ENCODE results near the gene GALNT6.

GALNT6 gene

GRCh38 chr12:51386351-51386750 lies 4.9 kb downstream of the GALNT6 start:
- Mint-ChIP-seq H3K36me3 (ENCODE audit: insufficient read depth) (peaks cover 10% of the 10 kb centered on the region), H3K27me3 (no peaks in the 10 kb centered on the region), H3K27ac (no peak overlapping the region), H3K4me3 (no peak overlapping the region), H3K9me3 (no peaks in the 10 kb centered on the region), H3K4me1 (ENCODE audit: low read depth in 2 of 2) (peaks cover 43 to 53% of the 10 kb centered on the region in 2 donors)
- DNase-seq (no peak), ATAC-seq (replicated peaks) (no peak)

- DNase-seq (no peak), ATAC-seq (replicated peaks) (no peak)
- peaks cover 18 to 34% of the 10 kb centered on the region in 2 donors for H3K4me1 Mint-ChIP-seq (ENCODE audit: low read depth in 2 of 2)
- no peak overlapping the region for H3K4me3 Mint-ChIP-seq
- no peaks in the 10 kb centered on the region for H3K27me3 Mint-ChIP-seq
- peaks cover 10% of the 10 kb centered on the region for H3K36me3 Mint-ChIP-seq (ENCODE audit: insufficient read depth)
- H3K27ac Mint-ChIP-seq = peak overlapping the region in 1 of 2 donors; percentile 54
- no peaks in the 10 kb centered on the region for H3K9me3 Mint-ChIP-seq
Observed at GRCh38 chr12:51383269-51383905, 7.8 kb downstream of the GALNT6 start.

GRCh38 chr12:51382173-51382572 lies 9.0 kb downstream of the GALNT6 start:
- Mint-ChIP-seq H3K4me1 (ENCODE audit: low read depth in 2 of 2) (peaks cover 20 to 36% of the 10 kb centered on the region in 2 donors), H3K36me3 (ENCODE audit: insufficient read depth) (peaks cover 10% of the 10 kb centered on the region), H3K27me3 (no peaks in the 10 kb centered on the region), H3K27ac (peak overlapping the region; percentile 5 to 64), H3K4me3 (no peak overlapping the region), H3K9me3 (no peaks in the 10 kb centered on the region)
- no peak for DNase-seq
- no peak for ATAC-seq (replicated peaks)

GRCh38 chr12:51381226-51382079 lies 9.8 kb downstream of the GALNT6 start:
- DNase-seq (no peak), ATAC-seq (replicated peaks) (no peak)
- Mint-ChIP-seq H3K36me3 (ENCODE audit: insufficient read depth) (peaks cover 10% of the 10 kb centered on the region), H3K9me3 (no peaks in the 10 kb centered on the region), H3K27me3 (no peaks in the 10 kb centered on the region), H3K4me1 (ENCODE audit: low read depth in 2 of 2) (peaks cover 15 to 33% of the 10 kb centered on the region in 2 donors), H3K4me3 (no peak overlapping the region), H3K27ac (peak overlapping the region in 1 of 2 donors; percentile 64)

- Mint-ChIP-seq H3K4me3 (no peak overlapping the region), H3K36me3 (ENCODE audit: insufficient read depth) (peaks cover 16% of the 10 kb centered on the region), H3K9me3 (no peaks in the 10 kb centered on the region), H3K27ac (no peak overlapping the region), H3K27me3 (no peaks in the 10 kb centered on the region), H3K4me1 (ENCODE audit: low read depth in 2 of 2) (peaks cover 14 to 30% of the 10 kb centered on the region in 2 donors)
- DNase-seq (no peak), ATAC-seq (replicated peaks) (no peak)
Observed at GRCh38 chr12:51379571-51379970, 11.6 kb downstream of the GALNT6 start.

- Mint-ChIP-seq H3K36me3 (ENCODE audit: insufficient read depth) (peaks cover 16% of the 10 kb centered on the region), H3K4me1 (ENCODE audit: low read depth in 2 of 2) (peaks cover 14 to 25% of the 10 kb centered on the region in 2 donors), H3K27me3 (no peaks in the 10 kb centered on the region), H3K27ac (no peak overlapping the region), H3K4me3 (no peak overlapping the region), H3K9me3 (no peaks in the 10 kb centered on the region)
- ATAC-seq (replicated peaks) = no peak
- no peak for DNase-seq
Observed at GRCh38 chr12:51378749-51379148, 12.5 kb downstream of the GALNT6 start.

- no peak for DNase-seq
- peaks cover 14% of the 10 kb centered on the region for H3K36me3 Mint-ChIP-seq (ENCODE audit: insufficient read depth)
- no peak overlapping the region for H3K4me3 Mint-ChIP-seq
- no peaks in the 10 kb centered on the region for H3K27me3 Mint-ChIP-seq
- peaks cover 14 to 23% of the 10 kb centered on the region in 2 donors for H3K4me1 Mint-ChIP-seq (ENCODE audit: low read depth in 2 of 2)
- H3K9me3 Mint-ChIP-seq = no peaks in the 10 kb centered on the region
- no peak for ATAC-seq (replicated peaks)
- peak overlapping the region; percentile 83 to 84 for H3K27ac Mint-ChIP-seq
Observed at GRCh38 chr12:51377099-51377984, 13.9 kb downstream of the GALNT6 start.

GRCh38 chr12:51374856-51375255 lies 16.4 kb downstream of the GALNT6 start:
- Mint-ChIP-seq H3K27ac (peak overlapping the region; percentile 55 to 62), H3K4me3 (no peak overlapping the region), H3K4me1 (ENCODE audit: low read depth in 2 of 2) (peaks cover 18 to 24% of the 10 kb centered on the region in 2 donors), H3K27me3 (no peaks in the 10 kb centered on the region), H3K36me3 (ENCODE audit: insufficient read depth) (peaks cover 9% of the 10 kb centered on the region), H3K9me3 (no peaks in the 10 kb centered on the region)
- ATAC-seq (replicated peaks) (no peak), DNase-seq (no peak)

- Mint-ChIP-seq H3K27me3 (no peaks in the 10 kb centered on the region), H3K36me3 (ENCODE audit: insufficient read depth) (peaks cover 12% of the 10 kb centered on the region), H3K4me3 (no peak overlapping the region), H3K27ac (peak overlapping the region in 1 of 2 donors; percentile 62), H3K4me1 (ENCODE audit: low read depth in 2 of 2) (peaks cover 23 to 29% of the 10 kb centered on the region in 2 donors), H3K9me3 (no peaks in the 10 kb centered on the region)
- ATAC-seq (replicated peaks) = no peak
- no peak for DNase-seq
Observed at GRCh38 chr12:51374361-51374760, 16.8 kb downstream of the GALNT6 start.

GRCh38 chr12:51373187-51373586 lies 18.0 kb downstream of the GALNT6 start:
- ATAC-seq (replicated peaks) = no peak
- no peaks in the 10 kb centered on the region for H3K27me3 Mint-ChIP-seq
- no peak overlapping the region for H3K27ac Mint-ChIP-seq
- H3K4me3 Mint-ChIP-seq = no peak overlapping the region
- no peak for DNase-seq
- H3K9me3 Mint-ChIP-seq = no peaks in the 10 kb centered on the region
- peaks cover 32% of the 10 kb centered on the region in 2 donors for H3K4me1 Mint-ChIP-seq (ENCODE audit: low read depth in 2 of 2)
- peaks cover 20% of the 10 kb centered on the region for H3K36me3 Mint-ChIP-seq (ENCODE audit: insufficient read depth)

GRCh38 chr12:51372021-51372420 lies 19.2 kb downstream of the GALNT6 start:
- DNase-seq (no peak), ATAC-seq (replicated peaks) (no peak)
- no peaks in the 10 kb centered on the region for H3K27me3 Mint-ChIP-seq
- no peak overlapping the region for H3K4me3 Mint-ChIP-seq
- peaks cover 20% of the 10 kb centered on the region for H3K36me3 Mint-ChIP-seq (ENCODE audit: insufficient read depth)
- no peaks in the 10 kb centered on the region for H3K9me3 Mint-ChIP-seq
- peak overlapping the region; percentile 65 to 75 for H3K27ac Mint-ChIP-seq
- peaks cover 31 to 32% of the 10 kb centered on the region in 2 donors for H3K4me1 Mint-ChIP-seq (ENCODE audit: low read depth in 2 of 2)

GRCh38 chr12:51371295-51371953 lies 19.8 kb downstream of the GALNT6 start:
- peak overlapping the region in 1 of 2 donors; percentile 47 for H3K4me3 Mint-ChIP-seq
- no peaks in the 10 kb centered on the region for H3K9me3 Mint-ChIP-seq
- ATAC-seq (replicated peaks) = no peak
- peaks cover 21% of the 10 kb centered on the region for H3K36me3 Mint-ChIP-seq (ENCODE audit: insufficient read depth)
- DNase-seq = no peak
- peaks cover 31 to 32% of the 10 kb centered on the region in 2 donors for H3K4me1 Mint-ChIP-seq (ENCODE audit: low read depth in 2 of 2)
- H3K27me3 Mint-ChIP-seq = no peaks in the 10 kb centered on the region
- peak overlapping the region in 1 of 2 donors; percentile 75 for H3K27ac Mint-ChIP-seq

GRCh38 chr12:51370667-51371066 lies 20.5 kb downstream of the GALNT6 start:
- Mint-ChIP-seq H3K4me3 (no peak overlapping the region), H3K36me3 (ENCODE audit: insufficient read depth) (peaks cover 23% of the 10 kb centered on the region), H3K27ac (peak overlapping the region in 1 of 2 donors; percentile 51), H3K4me1 (ENCODE audit: low read depth in 2 of 2) (peaks cover 31 to 32% of the 10 kb centered on the region in 2 donors), H3K27me3 (no peaks in the 10 kb centered on the region), H3K9me3 (no peaks in the 10 kb centered on the region)
- DNase-seq (no peak), ATAC-seq (replicated peaks) (no peak)
